ENCODE measurements around the gene NDUFAF8.

- no peak for TF ChIP-seq CTCF (IDR thresholded peaks at IDR 0.05)
- no peak for TF ChIP-seq EP300 (IDR thresholded peaks at IDR 0.05)
Measured at GRCh38 chr17:81256616-81257015, 17.5 kb downstream of the NDUFAF8 start.
